HEK293 (cell line): Measurements from ENCODE around the gene KIF26B.

Source experiments
- CTCF ChIP-seq: fragments of 450-650 bp; formaldehyde crosslinking; IDR thresholded peaks from 2 replicates; pipeline ENCODE4 v1.5.1; 2016; ENCODE audit warnings: missing biosample characterization, missing genetic modification characterization
- KLF8 ChIP-seq: fragments of 450-650 bp; formaldehyde crosslinking; IDR thresholded peaks from 2 replicates; pipeline ENCODE4 v1.5.1; 2016; ENCODE audit warnings: missing biosample characterization, missing genetic modification characterization
- OVOL3 ChIP-seq: fragments of 450-650 bp; formaldehyde crosslinking; IDR thresholded peaks from 2 replicates; pipeline ENCODE4 v1.5.1; 2016; ENCODE audit warnings: missing biosample characterization, missing genetic modification characterization
- ZFHX2 ChIP-seq: fragments of 450-650 bp; formaldehyde crosslinking; conservative IDR thresholded peaks from 2 replicates; pipeline ENCODE4 v1.5.1; 2016; ENCODE audit warnings: missing biosample characterization, missing genetic modification characterization
- ZNF121 ChIP-seq: fragments of 450-650 bp; formaldehyde crosslinking; IDR thresholded peaks from 2 replicates; pipeline ENCODE4 v1.5.1; 2016; ENCODE audit warnings: missing biosample characterization, missing genetic modification characterization

- TF ChIP-seq CTCF (tag by site-specific recombination), result no peak
- no peak for TF ChIP-seq ZFHX2 (tag by site-specific recombination)
- TF ChIP-seq ZNF121 (tag by site-specific recombination), result no peak
- no peak for TF ChIP-seq KLF8 (tag by site-specific recombination)
- no peak for TF ChIP-seq OVOL3
Measured at GRCh38 chr1:245378745-245379144, 224.0 kb downstream of the KIF26B start.
